GM21576 (cell line): ENCODE measurements around the gene ART5.

Experiments used
- ATAC-seq: cut with Tn5 transposase; IDR thresholded peaks from one replicate; pipeline ENCODE4 v1.9.1; 2021; ENCODE audit warnings: mild to moderate bottlenecking, moderate library complexity; ENCODE audit not compliant: unreplicated experiment

ART5 gene

GRCh38 chr11:3641701-3642070 lies at the start of gene ART5:
Gene ART5 (minus strand): TSS chr11:3641992. CDS start chr11:3641862, 130 bp downstream.
- no peak for ATAC-seq

DNA sequence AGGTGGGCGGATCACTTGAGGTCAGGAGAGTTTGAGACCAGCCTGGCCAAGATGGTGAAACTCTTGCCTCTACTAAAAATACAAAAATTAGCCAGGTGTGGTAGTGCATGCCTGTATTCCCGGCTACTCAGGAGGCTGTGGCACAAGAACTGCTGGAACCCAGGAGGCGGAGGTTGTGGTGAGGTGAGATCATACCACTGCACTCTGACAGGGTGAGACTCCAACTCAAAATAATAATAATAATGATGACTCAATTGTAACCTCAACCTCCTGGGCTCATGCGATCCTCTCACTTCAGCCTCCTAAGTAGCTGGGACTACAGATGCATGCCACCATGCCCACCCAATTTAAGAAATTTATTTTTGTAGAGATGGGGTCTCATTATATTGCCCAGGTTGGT lies 45.0 kb upstream of the ART5 start:
- no peak for ATAC-seq

- no peak for ATAC-seq
These were observed 44.1 kb upstream of the ART5 start for GRCh38 chr11:3685923-3686322.

DNA sequence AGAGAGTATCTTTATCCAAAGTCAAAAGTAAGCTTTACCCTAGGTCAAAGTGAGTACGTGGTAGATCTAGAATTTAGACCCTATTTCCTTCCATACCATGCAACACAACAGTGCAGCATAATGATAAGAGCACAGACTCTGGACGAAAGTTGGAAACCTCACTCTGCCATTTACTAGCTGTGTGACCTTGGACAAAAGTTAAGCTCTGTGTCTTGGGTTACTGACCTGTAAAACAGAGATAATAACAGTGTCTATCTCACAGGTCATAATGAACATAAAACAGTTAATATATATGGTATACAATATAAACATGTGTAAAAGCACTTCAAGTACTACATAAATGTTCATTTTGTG lies 43.0 kb upstream of the ART5 start:
- no peak for ATAC-seq

DNA sequence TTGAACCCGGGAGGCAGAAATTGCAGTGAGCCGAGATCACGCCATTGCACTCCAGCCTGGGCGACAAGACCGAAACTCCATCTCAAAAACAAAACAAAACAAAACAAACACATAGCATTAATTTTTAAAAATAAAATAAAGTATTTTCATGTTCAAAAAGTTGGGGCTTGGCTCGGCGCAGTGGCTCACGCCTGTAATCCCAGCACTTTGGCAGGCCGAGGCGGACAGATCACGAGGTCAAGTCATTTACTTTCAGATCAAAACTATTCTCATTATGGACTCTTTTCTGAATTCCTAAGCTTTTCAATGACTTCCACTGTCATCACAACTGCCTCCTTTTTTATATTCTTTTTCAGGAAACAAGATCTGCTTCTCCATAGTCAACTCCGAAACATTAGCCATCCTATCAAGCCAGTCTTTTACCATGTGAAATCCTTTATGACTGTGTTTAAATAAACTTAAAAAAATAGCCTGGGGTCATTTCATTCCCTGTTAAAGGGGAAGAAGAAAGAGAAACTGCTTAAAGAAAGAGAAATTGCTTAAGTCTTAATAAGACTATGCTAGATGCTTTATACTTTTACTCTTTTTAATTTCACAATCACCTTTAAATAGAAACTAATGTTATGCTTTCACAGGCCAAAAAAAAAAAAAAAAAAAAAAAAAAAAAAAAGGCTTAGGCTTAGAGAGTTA lies 42.5 kb upstream of the ART5 start:
- no peak for ATAC-seq

- ATAC-seq, result no peak
These were observed 41.2 kb upstream of the ART5 start for GRCh38 chr11:3683039-3683438.

- no peak for ATAC-seq
These were observed 37.3 kb upstream of the ART5 start for GRCh38 chr11:3679077-3679476.

GRCh38 chr11:3675971-3676370 lies 34.2 kb upstream of the ART5 start:
- ATAC-seq, result no peak

GRCh38 chr11:3674189-3674588 lies 32.4 kb upstream of the ART5 start:
- no peak for ATAC-seq

DNA sequence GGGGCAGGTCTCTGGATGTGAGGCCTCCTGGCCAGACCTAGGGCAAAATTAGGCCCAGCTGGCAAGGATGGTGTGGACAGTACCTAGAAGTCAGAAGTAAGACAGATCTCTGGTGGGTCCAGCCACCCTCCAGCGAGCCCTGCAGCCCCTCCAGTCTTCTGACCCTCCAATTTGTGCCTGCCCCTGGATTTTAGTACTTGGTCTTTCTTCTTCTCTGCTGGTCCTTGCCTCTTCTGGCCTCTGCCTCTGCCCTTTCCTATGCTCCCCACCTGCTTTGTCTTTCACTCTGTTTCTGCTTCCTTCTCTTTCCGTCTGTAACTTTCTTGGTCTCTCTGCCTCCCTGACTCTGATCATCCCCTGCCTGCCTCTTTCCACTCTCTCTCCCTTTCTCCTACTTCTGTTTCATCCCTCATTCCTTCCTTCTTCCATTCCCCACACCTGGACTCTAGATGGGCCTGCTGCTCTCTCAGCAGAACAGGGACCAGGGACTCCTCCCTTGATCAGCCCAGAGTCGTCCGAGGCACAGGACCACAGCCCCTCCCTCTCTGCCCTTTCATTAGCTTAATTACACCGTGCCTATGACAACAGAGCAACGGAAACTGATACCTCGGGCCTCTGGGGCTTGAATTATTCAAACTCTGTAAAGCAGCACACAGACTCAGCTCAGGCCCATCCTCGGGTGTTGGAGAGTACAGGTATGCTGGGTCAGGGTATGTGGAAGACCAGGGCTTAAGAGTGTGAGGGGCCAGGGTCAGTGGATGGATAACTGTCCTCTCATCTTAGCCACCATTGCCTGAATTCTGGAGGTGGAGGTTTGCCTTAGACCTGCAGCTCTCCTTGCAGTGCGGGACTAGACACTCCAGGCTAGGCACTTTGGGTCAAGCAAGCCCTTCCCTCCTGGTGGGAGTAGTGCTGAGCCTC lies 29.8 kb upstream of the ART5 start, which contains the start of gene CHRNA10:
TSS of gene CHRNA10 (minus strand) at position 51 of the 921 bp plus-strand sequence. CDS start 72 bp downstream, outside the sequence.
- no peak for ATAC-seq

- no peak for ATAC-seq
These were observed 28.0 kb upstream of the ART5 start for GRCh38 chr11:3669742-3670183.

DNA sequence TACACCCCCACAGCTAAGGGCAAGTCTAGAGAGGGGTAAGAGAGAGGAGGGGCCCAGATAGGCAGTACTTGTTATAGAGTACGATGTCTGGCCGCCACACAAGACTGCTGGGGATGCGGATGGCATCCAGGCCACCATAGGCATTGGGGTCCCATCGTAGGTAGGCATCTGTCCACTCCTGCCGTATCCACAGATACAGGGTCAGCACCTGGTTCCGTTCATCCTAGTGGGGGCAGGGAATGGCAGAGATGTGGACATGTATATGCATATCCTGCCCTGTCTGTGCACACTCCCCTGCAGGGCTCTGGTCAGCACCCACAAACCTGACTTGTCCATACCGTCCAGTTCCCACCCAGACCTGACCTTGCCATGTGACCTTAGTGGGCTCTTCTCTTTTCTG lies 27.3 kb upstream of the ART5 start:
- no peak for ATAC-seq

DNA sequence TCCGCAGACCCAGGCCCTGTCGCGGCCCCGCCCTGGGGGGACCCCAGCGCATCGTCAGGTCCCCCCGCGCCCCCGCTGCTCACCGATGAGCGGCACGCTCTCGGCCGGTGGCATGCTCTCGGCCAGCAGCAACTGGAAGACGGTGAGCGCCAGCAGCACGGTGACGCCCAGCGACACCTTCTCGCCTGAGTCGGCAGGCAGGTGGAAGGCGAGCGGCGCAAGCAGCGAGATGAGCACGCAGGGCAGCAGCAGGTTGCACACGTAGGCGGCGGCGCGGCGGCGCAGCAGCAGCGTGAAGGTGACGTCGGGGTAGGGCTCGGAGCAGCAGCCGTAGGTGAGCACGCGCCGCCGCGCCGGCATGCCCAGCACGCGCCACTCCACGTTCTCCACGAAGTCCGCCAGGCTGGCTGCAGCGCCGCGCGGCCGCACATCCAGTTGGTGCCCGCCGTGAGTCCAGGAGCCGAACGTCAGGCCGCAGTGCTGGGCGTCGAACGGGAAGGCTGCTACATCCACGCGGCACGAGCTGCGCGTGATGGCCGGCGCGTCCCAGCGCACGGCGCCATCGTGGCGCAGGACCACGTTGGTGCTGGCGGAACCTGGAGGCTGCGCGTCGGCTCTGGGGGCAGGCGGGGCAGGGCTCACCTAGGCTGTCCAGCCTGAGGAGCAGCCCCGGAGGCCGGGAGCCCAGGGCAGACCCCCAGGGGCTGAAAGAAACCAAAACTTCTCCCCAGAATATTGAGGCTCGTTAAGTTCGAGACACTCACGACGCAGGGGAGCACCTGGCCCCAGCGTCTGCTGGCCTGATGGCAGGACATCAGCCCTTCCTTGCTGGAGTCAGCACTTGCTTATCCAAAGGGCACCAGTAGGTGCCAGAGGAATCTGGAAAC lies 25.6 kb upstream of the ART5 start:
- ATAC-seq, result no peak

- no peak for ATAC-seq
These were observed 24.3 kb upstream of the ART5 start for GRCh38 chr11:3666023-3666530.

DNA sequence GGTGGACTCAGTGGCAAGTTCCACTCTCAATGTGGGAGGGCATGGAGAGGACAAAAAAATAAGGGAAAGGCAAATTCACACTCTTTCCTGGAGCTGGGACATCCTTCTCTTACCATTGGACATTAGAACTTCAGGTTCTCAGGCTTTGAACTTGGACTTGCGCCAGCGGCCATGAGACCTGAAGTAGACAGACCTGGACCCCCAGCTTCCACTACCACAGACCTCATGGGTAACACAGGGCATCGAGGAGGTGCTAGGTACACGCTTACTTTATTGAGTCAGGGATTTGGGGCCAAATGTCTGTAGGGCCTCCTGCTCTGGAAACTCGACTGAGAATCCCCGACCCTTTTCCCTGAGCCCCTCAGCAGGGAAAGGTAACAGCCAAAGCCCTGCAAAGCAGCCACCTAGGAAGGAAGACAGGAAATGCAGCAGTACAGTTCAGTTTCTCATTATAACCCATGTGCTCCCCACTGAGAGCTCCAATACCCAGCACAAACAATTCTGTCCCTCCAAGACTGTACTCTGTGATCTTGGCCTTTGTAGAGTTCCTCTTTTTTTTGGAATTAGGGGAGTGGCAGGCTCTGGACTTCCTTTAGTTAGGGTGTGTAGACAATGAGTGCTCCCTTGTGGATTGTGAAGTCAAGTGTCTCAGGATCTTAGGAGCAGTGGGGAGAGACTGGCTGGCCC lies 23.7 kb upstream of the ART5 start:
- ATAC-seq, result no peak

GRCh38 chr11:3664032-3664630 lies 22.3 kb upstream of the ART5 start:
- no peak for ATAC-seq

GRCh38 chr11:3662856-3663255 lies 21.1 kb upstream of the ART5 start:
- no peak for ATAC-seq

- no peak for ATAC-seq
These were observed 19.2 kb upstream of the ART5 start for GRCh38 chr11:3660960-3661359.

GRCh38 chr11:3659595-3660515 lies 18.1 kb upstream of the ART5 start:
- no peak for ATAC-seq
